C4-2B (cell line): ENCODE data around the gene SLC34A3.

ENCODE experiments used
- ZFX ChIP-seq: fragments of 450-650 bp; IDR thresholded peaks from 2 replicates; pipeline ENCODE4 v1.6.1; 2017
- TF ChIP-seq, protein P1 (sequence below): fragments of 450-650 bp; conservative IDR thresholded peaks from 2 replicates; pipeline ENCODE4 v1.5.1; 2017; ENCODE audit warnings: mild to moderate bottlenecking

DNA sequence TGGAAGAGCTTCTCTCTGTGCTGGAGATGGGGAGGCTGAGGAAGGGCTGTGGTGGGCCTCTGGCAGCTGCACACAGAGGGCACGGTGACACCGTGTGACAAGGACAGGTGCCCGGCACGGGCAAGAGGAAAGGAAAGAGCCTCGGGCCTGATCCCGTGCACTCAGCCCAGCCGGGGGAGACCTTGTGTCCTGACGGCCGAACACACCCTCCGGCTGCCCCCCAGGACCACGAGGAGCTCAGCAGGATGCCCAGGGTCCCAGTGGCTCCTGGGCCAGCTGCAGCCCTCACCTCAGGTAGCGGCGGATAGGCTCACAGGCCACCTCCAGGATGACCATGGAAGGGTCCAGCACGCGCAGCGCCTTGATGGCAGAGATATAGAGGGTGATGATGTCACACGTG, 47.9 kb upstream of the SLC34A3 start:
- TF ChIP-seq, protein P1, sequence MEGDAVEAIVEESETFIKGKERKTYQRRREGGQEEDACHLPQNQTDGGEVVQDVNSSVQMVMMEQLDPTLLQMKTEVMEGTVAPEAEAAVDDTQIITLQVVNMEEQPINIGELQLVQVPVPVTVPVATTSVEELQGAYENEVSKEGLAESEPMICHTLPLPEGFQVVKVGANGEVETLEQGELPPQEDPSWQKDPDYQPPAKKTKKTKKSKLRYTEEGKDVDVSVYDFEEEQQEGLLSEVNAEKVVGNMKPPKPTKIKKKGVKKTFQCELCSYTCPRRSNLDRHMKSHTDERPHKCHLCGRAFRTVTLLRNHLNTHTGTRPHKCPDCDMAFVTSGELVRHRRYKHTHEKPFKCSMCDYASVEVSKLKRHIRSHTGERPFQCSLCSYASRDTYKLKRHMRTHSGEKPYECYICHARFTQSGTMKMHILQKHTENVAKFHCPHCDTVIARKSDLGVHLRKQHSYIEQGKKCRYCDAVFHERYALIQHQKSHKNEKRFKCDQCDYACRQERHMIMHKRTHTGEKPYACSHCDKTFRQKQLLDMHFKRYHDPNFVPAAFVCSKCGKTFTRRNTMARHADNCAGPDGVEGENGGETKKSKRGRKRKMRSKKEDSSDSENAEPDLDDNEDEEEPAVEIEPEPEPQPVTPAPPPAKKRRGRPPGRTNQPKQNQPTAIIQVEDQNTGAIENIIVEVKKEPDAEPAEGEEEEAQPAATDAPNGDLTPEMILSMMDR = no peak
- TF ChIP-seq ZFX = no peak
